Transverse colon (tissue), 4 donors: ENCODE data around the gene NEK6.

Experiments
- EP300 ChIP-seq: sonication (generic); formaldehyde crosslinking; IDR thresholded peaks from one replicate; pipeline ENCODE4 v1.6.1; 2017; ENCODE audit warnings: antibody characterized with exemption, low read depth
- POLR2A ChIP-seq: fragments of 450-650 bp; IDR thresholded peaks from one replicate; pipeline ENCODE4 v1.6.1; 2016; ENCODE audit warnings: antibody characterized with exemption, mild to moderate bottlenecking, moderate library complexity
- POLR2AphosphoS5 ChIP-seq, 3 donors: sonication (generic); formaldehyde crosslinking; IDR thresholded peaks; one replicate each; pipeline ENCODE4 v1.6.1; 2016; ENCODE audit warnings: antibody characterized with exemption in 3 of 3
- TF ChIP-seq, protein P1 (sequence below), 5 experiments: fragments of 200-600 bp in 3 of 5; fragments of 450-650 bp in 2 of 5; sonication (generic) in 3 of 5; IDR thresholded peaks; 1 replicate in 2 of 5; 2 replicates in 3 of 5; pipeline ENCODE4 v1.5.1; 2016 to 2017; ENCODE audit warnings: antibody characterized with exemption in 5 of 5, inconsistent platforms in 3 of 5, mild to moderate bottlenecking in 2 of 5, moderate library complexity in 1 of 5

DNA sequence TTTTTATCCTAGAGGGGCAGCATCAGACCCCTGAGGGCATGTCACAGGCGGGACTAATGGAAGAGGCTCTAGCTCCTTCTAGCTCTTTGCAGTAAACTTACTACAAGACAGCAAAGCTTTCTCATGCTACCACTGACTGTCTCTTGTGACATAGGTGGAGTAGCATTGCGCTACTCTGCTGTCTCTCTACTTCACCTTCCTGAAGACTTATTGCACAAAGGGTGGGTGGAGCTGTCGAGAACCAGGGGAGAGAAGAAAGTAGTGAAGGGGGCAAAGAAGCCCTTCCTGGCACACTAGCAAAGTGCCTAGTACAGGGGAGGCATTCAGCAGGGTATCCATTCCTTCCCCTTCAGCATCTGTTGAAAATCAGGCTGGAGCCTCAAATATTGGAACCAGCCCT, 36.1 kb upstream of the NEK6 start:
- TF ChIP-seq POLR2A = no peak
- TF ChIP-seq, protein P1, sequence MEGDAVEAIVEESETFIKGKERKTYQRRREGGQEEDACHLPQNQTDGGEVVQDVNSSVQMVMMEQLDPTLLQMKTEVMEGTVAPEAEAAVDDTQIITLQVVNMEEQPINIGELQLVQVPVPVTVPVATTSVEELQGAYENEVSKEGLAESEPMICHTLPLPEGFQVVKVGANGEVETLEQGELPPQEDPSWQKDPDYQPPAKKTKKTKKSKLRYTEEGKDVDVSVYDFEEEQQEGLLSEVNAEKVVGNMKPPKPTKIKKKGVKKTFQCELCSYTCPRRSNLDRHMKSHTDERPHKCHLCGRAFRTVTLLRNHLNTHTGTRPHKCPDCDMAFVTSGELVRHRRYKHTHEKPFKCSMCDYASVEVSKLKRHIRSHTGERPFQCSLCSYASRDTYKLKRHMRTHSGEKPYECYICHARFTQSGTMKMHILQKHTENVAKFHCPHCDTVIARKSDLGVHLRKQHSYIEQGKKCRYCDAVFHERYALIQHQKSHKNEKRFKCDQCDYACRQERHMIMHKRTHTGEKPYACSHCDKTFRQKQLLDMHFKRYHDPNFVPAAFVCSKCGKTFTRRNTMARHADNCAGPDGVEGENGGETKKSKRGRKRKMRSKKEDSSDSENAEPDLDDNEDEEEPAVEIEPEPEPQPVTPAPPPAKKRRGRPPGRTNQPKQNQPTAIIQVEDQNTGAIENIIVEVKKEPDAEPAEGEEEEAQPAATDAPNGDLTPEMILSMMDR (IDR thresholded peaks at IDR 0.05) = no peak
- no peak for TF ChIP-seq POLR2AphosphoS5 (IDR thresholded peaks at IDR 0.05)
- TF ChIP-seq EP300 = no peak
